ENCODE data around the gene EPN1. TPM values are rescaled to one million over a fixed set of nuclear protein-coding genes. Genes with fewer than 3 reads are reported as not detected.

EPN1 gene
- total and polyA plus RNA-seq, 9 of the 15 experiments (the other 6 are each of a cell fraction or from before 2014, with no cell fraction given), result 0.08 to 138 (median 12.7) TPM

GRCh38 chr19:55653651-55654322, 21.2 kb upstream of the EPN1 start (continued):
- TF ChIP-seq ATF4 (CRISPR knock-in tag; IDR thresholded peaks at IDR 0.05) (no peak), SRSF3 (IDR thresholded peaks at IDR 0.05; ENCODE audit: insufficient read depth, low read length) (no peak), E2F4 (CRISPR knock-in tag; IDR thresholded peaks at IDR 0.05; ENCODE audit: low read depth) (no peak), HDAC3 (IDR thresholded peaks at IDR 0.05; ENCODE audit: borderline replicate concordance, partially characterized antibody) (no peak), TEAD4 (IDR thresholded peaks at IDR 0.05; ENCODE audit: low read length) (0 out of 2 replicates have a peak, but pooled peaks have one; percentile 40), TEAD4 (CRISPR knock-in tag; IDR thresholded peaks at IDR 0.05; ENCODE audit: borderline replicate concordance) (no peak), MEIS2 (IDR thresholded peaks at IDR 0.05; ENCODE audit: partially characterized antibody) (peak; percentile 92), MCM2 (IDR thresholded peaks at IDR 0.05; ENCODE audit: low read depth) (no peak), IRF1 (CRISPR knock-in tag; IDR thresholded peaks at IDR 0.05; ENCODE audit: borderline replicate concordance) (no peak), NONO (IDR thresholded peaks at IDR 0.05; ENCODE audit: low read depth in 2 of 2, low read length in 1 of 2) (no peak), MXI1 (IDR thresholded peaks at IDR 0.05; ENCODE audit: low read depth, low read length) (peak; percentile 94), ZNF436 (CRISPR knock-in tag; IDR thresholded peaks at IDR 0.05) (0 out of 2 replicates have a peak, but pooled peaks have one; percentile 37), ZNF609 (CRISPR knock-in tag; IDR thresholded peaks at IDR 0.05; ENCODE audit: borderline replicate concordance) (no peak), CBX3 (IDR thresholded peaks at IDR 0.05; ENCODE audit: borderline replicate concordance in 1 of 2, low read length in 2 of 2) (peak in 1 of 2 experiments; percentile 90; a peak in 2 of 3 replicates), MLLT1 (IDR thresholded peaks at IDR 0.05) (peak in 1 of 2 experiments; percentile 98; a peak in 2 of 4 replicates), BRD9 (IDR thresholded peaks at IDR 0.05; ENCODE audit: low read depth, partially characterized antibody) (peak; percentile 84), SIN3B (IDR thresholded peaks at IDR 0.05; ENCODE audit: low read depth) (peak; percentile 11; the same call in 1 of the 2 replicates), NFIX (CRISPR knock-in tag; IDR thresholded peaks at IDR 0.05; ENCODE audit: low read depth) (no peak)
